H9 (cell line): ENCODE measurements around the gene PRKCZ. TPM values are rescaled to one million over a fixed set of nuclear protein-coding genes. Genes with fewer than 3 reads are reported as not detected.

Experiments
- DNase-seq: peaks from one replicate; pipeline ENCODE4 v3.0.0-alpha.2; 2017
- H2AFZ ChIP-seq: one replicate; pipeline ENCODE4 v1.6.1; 2013; ENCODE audit warnings: mild to moderate bottlenecking, low read length, control low read depth, moderate library complexity
- H2AK5ac ChIP-seq: 2 replicates; pipeline ENCODE4 v1.6.1; 2013; ENCODE audit warnings: low read length, control low read depth, mixed read lengths; ENCODE audit not compliant: insufficient read length
- H2BK120ac ChIP-seq: one replicate; pipeline ENCODE4 v1.6.1; 2013; ENCODE audit warnings: low read depth, mild to moderate bottlenecking, low read length, control low read depth, inconsistent platforms; ENCODE audit not compliant: poor library complexity, severe bottlenecking
- H2BK12ac ChIP-seq: 2 replicates; pipeline ENCODE4 v1.6.1; 2013; ENCODE audit warnings: low read length, control low read depth, mixed read lengths, low read depth; ENCODE audit not compliant: insufficient read length
- H2BK15ac ChIP-seq: 2 replicates; pipeline ENCODE4 v1.6.1; 2013; ENCODE audit warnings: low read depth, low read length, control low read depth
- H2BK20ac ChIP-seq: one replicate; pipeline ENCODE4 v1.6.1; 2013; ENCODE audit warnings: low read depth, mild to moderate bottlenecking, low read length, control low read depth, inconsistent platforms; ENCODE audit not compliant: poor library complexity, severe bottlenecking
- H2BK5ac ChIP-seq: 2 replicates; pipeline ENCODE4 v1.6.1; 2013; ENCODE audit warnings: low read length, control low read depth, mixed read lengths; ENCODE audit not compliant: insufficient read length
- H3K14ac ChIP-seq: 2 replicates; pipeline ENCODE4 v1.6.1; 2013; ENCODE audit warnings: low read length, control low read depth; ENCODE audit not compliant: insufficient read depth
- H3K18ac ChIP-seq: 2 replicates; pipeline ENCODE4 v1.6.1; 2013; ENCODE audit warnings: low read depth, mild to moderate bottlenecking, mixed read lengths, low read length, control low read depth; ENCODE audit not compliant: insufficient read length
- H3K23ac ChIP-seq: 2 replicates; pipeline ENCODE4 v1.6.1; 2013; ENCODE audit warnings: low read length, control low read depth, mixed read lengths, low read depth; ENCODE audit not compliant: insufficient read length
- H3K23me2 ChIP-seq: 2 replicates; pipeline ENCODE4 v1.6.1; 2013; ENCODE audit warnings: low read depth, mild to moderate bottlenecking, mixed read lengths, low read length, control low read depth; ENCODE audit not compliant: insufficient read length, poor library complexity, severe bottlenecking
- H3K27ac ChIP-seq: 2 replicates; pipeline ENCODE4 v1.5.1; 2013; ENCODE audit warnings: low read length, control low read depth, mixed read lengths, low read depth; ENCODE audit not compliant: insufficient read length
- H3K27me3 ChIP-seq: 2 replicates; pipeline ENCODE4 v1.6.1; 2013; ENCODE audit warnings: low read length, control low read depth, inconsistent platforms; ENCODE audit not compliant: insufficient read depth
- H3K4ac ChIP-seq: 2 replicates; pipeline ENCODE4 v1.6.1; 2013; ENCODE audit warnings: low read depth, mild to moderate bottlenecking, control low read depth, inconsistent platforms, low read length, moderate library complexity
- H3K4me1 ChIP-seq: 2 replicates; pipeline ENCODE4 v1.6.1; 2013; ENCODE audit warnings: low read length, control low read depth, inconsistent platforms; ENCODE audit not compliant: insufficient read depth
- H3K4me2 ChIP-seq: 2 replicates; pipeline ENCODE4 v1.6.1; 2013; ENCODE audit warnings: low read length, control low read depth, mixed read lengths; ENCODE audit not compliant: insufficient read length, insufficient read depth
- H3K56ac ChIP-seq: 2 replicates; pipeline ENCODE4 v1.6.1; 2013; ENCODE audit warnings: low read depth, mild to moderate bottlenecking, mixed read lengths, low read length, control low read depth; ENCODE audit not compliant: insufficient read length
- H3K79me1 ChIP-seq: 2 replicates; pipeline ENCODE4 v1.6.1; 2013; ENCODE audit warnings: low read depth, mild to moderate bottlenecking, moderate library complexity, low read length, control low read depth, inconsistent platforms; ENCODE audit not compliant: insufficient read depth, poor library complexity, severe bottlenecking
- H3K79me2 ChIP-seq: 2 replicates; pipeline ENCODE4 v1.6.1; 2013; ENCODE audit warnings: low read length, control low read depth, inconsistent platforms; ENCODE audit not compliant: insufficient read depth
- H3K9ac ChIP-seq: 2 replicates; pipeline ENCODE4 v1.6.1; 2013; ENCODE audit warnings: low read length, control low read depth, mixed read lengths; ENCODE audit not compliant: insufficient read length; ENCODE audit errors: extremely low read depth
- H3K9me3 ChIP-seq: one replicate; pipeline ENCODE4 v1.6.1; 2013; ENCODE audit warnings: low read depth, low read length, inconsistent platforms; ENCODE audit not compliant: control insufficient read depth
- H3T11ph ChIP-seq: one replicate; pipeline ENCODE4 v1.6.1; 2013; ENCODE audit warnings: mild to moderate bottlenecking, low read length, control low read depth, inconsistent platforms
- H4K20me1 ChIP-seq: one replicate; pipeline ENCODE4 v1.6.1; 2013; ENCODE audit not compliant: control insufficient read depth, insufficient read length, insufficient read depth
- H4K5ac ChIP-seq: 2 replicates; pipeline ENCODE4 v1.6.1; 2013; ENCODE audit warnings: low read depth, mild to moderate bottlenecking, mixed read lengths, low read length, control low read depth; ENCODE audit not compliant: insufficient read length
- H4K8ac ChIP-seq: replicated peaks from 2 replicates; pipeline ENCODE4 v1.6.1; 2013; ENCODE audit warnings: low read length, control low read depth, mixed read lengths, low read depth; ENCODE audit not compliant: insufficient read length
- H4K91ac ChIP-seq: 2 replicates; pipeline ENCODE4 v1.6.1; 2013; ENCODE audit warnings: low read depth, mild to moderate bottlenecking, moderate library complexity, mixed read lengths, low read length, control low read depth; ENCODE audit not compliant: insufficient read length
- H3K27ac Mint-ChIP-seq, 3 experiments: 2 replicates in 2 of 3; 3 replicates in 1 of 3; pipeline ENCODE4 v1.8.0; 2020 to 2021; ENCODE audit warnings: mixed read lengths in 3 of 3, mild to moderate bottlenecking in 1 of 3, moderate library complexity in 1 of 3
- H3K27me3 Mint-ChIP-seq: 2 replicates; pipeline ENCODE4 v1.8.0; 2021; ENCODE audit warnings: low read depth, mild to moderate bottlenecking, moderate library complexity, mixed read lengths
- H3K36me3 Mint-ChIP-seq, 3 experiments: 2 replicates in 2 of 3; 3 replicates in 1 of 3; pipeline ENCODE4 v1.8.0; 2020 to 2021; ENCODE audit warnings: low read depth in 3 of 3, mixed read lengths in 3 of 3; ENCODE audit not compliant: insufficient read depth in 1 of 3
- H3K4me1 Mint-ChIP-seq, 2 experiments: 2 replicates each; pipeline ENCODE4 v1.8.0; 2020; ENCODE audit warnings: mixed read lengths in 2 of 2
- H3K4me3 Mint-ChIP-seq, 2 experiments: 2 replicates in 1 of 2; 3 replicates in 1 of 2; pipeline ENCODE4 v1.8.0; 2020 to 2021; ENCODE audit warnings: mild to moderate bottlenecking in 2 of 2, mixed read lengths in 2 of 2, moderate library complexity in 1 of 2
- H3K9me3 Mint-ChIP-seq, 2 experiments: 2 replicates in 1 of 2; 3 replicates in 1 of 2; pipeline ENCODE4 v1.8.0; 2020; ENCODE audit warnings: mild to moderate bottlenecking in 2 of 2, mixed read lengths in 2 of 2, moderate library complexity in 1 of 2
- WGBS: extraction: QIAGEN DNeasy Blood & Tissue Kit; methylation state at CpG from one replicate; pipeline ENCODE4 v1.1.7; 2013; ENCODE audit warnings: missing lambda C conversion rate, low lambda C conversion rate, mixed read lengths; ENCODE audit not compliant: insufficient read length; ENCODE audit errors: extremely low coverage; 5-methylcytosine and 5-hydroxymethylcytosine counted together
- total RNA-seq: library from RNA; stranded (reverse); gene quantifications from 2 replicates; pipeline ENCODE4 v1.2.1, GENCODE V29; 2021
- TF ChIP-seq, protein P1 (sequence below): fragments of 200-600 bp; sonication (generic); conservative IDR thresholded peaks from 3 replicates; pipeline ENCODE4 v1.8.0; 2021; ENCODE audit warnings: antibody characterized with exemption, mild to moderate bottlenecking

The PRKCZ gene
- total RNA-seq, 1 experiment from 2014 or later, result 48.4 TPM

DNA sequence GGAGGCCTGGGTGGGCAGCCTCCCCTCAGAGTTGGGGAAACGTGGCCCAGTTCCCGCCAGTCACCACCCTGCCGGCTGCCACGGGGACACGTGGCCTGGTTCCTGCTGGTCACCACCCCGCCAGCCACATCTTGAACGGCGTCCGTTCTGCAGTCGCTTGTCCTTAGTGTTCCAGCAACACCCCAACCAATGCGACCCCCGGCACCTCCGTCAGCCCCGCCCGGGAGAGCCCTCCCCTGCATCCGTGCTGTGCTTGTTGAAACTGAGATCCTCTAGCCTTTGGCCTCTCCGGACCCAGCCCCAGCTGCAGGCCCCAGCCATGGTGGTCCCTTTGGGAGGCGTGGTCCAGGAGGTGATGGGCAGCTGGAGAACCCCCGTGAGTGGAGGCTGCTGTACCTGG, 18.7 kb downstream of the PRKCZ start:
- H3K9me3 ChIP-seq, result no peaks in the 10 kb centered on the region
- H2BK5ac ChIP-seq, result no peak overlapping the region
- H3K27ac Mint-ChIP-seq, result no peak overlapping the region; a peak in 1 of 7 replicates
- H2BK12ac ChIP-seq, result no peak overlapping the region
- H3K14ac ChIP-seq, result no peak overlapping the region
- H3K4me2 ChIP-seq, result no peak overlapping the region
- H4K91ac ChIP-seq, result no peak overlapping the region
- no peak overlapping the region for H4K8ac ChIP-seq
- H4K20me1 ChIP-seq, result no peaks in the 10 kb centered on the region
- no peak overlapping the region for H3K18ac ChIP-seq
- no peaks in the 10 kb centered on the region for H3K23me2 ChIP-seq
- H3K4me1 Mint-ChIP-seq, result peaks cover 2 to 5% of the 10 kb centered on the region in 2 experiments; a peak in 1 of 4 replicates
- no peak overlapping the region for H2BK20ac ChIP-seq
- no peak overlapping the region for H3T11ph ChIP-seq
- H3K79me2 ChIP-seq, result no peaks in the 10 kb centered on the region
- no peaks in the 10 kb centered on the region for H3K27me3 Mint-ChIP-seq
- no CpG with 5 or more reads among the region's 19 CpGs for WGBS
- H3K9ac ChIP-seq, result no peak overlapping the region
- no peak overlapping the region for H3K27ac ChIP-seq
- peaks cover 18 to 28% (median 20%) of the 10 kb centered on the region in 3 experiments for H3K36me3 Mint-ChIP-seq
- no peak for DNase-seq
- H3K4me1 ChIP-seq, result no peaks in the 10 kb centered on the region
- no peak overlapping the region for H2BK120ac ChIP-seq
- no peak overlapping the region for H3K4ac ChIP-seq
- no peak overlapping the region for H4K5ac ChIP-seq
- no peaks in the 10 kb centered on the region for H3K27me3 ChIP-seq
- H2BK15ac ChIP-seq, result no peak overlapping the region
- H3K56ac ChIP-seq, result no peak overlapping the region
- no peaks in the 10 kb centered on the region for H3K79me1 ChIP-seq
- no peak overlapping the region for H2AK5ac ChIP-seq
- TF ChIP-seq, protein P1, sequence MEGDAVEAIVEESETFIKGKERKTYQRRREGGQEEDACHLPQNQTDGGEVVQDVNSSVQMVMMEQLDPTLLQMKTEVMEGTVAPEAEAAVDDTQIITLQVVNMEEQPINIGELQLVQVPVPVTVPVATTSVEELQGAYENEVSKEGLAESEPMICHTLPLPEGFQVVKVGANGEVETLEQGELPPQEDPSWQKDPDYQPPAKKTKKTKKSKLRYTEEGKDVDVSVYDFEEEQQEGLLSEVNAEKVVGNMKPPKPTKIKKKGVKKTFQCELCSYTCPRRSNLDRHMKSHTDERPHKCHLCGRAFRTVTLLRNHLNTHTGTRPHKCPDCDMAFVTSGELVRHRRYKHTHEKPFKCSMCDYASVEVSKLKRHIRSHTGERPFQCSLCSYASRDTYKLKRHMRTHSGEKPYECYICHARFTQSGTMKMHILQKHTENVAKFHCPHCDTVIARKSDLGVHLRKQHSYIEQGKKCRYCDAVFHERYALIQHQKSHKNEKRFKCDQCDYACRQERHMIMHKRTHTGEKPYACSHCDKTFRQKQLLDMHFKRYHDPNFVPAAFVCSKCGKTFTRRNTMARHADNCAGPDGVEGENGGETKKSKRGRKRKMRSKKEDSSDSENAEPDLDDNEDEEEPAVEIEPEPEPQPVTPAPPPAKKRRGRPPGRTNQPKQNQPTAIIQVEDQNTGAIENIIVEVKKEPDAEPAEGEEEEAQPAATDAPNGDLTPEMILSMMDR, result no peak
- H2AFZ ChIP-seq, result no peak overlapping the region
- H3K9me3 Mint-ChIP-seq, result peaks cover 7 to 10% of the 10 kb centered on the region in 2 experiments; a peak in 4 of 5 replicates
- H3K23ac ChIP-seq, result no peak overlapping the region
- H3K4me3 Mint-ChIP-seq, result no peak overlapping the region
